ENCODE data around the gene ERF.

ERF gene

DNA sequence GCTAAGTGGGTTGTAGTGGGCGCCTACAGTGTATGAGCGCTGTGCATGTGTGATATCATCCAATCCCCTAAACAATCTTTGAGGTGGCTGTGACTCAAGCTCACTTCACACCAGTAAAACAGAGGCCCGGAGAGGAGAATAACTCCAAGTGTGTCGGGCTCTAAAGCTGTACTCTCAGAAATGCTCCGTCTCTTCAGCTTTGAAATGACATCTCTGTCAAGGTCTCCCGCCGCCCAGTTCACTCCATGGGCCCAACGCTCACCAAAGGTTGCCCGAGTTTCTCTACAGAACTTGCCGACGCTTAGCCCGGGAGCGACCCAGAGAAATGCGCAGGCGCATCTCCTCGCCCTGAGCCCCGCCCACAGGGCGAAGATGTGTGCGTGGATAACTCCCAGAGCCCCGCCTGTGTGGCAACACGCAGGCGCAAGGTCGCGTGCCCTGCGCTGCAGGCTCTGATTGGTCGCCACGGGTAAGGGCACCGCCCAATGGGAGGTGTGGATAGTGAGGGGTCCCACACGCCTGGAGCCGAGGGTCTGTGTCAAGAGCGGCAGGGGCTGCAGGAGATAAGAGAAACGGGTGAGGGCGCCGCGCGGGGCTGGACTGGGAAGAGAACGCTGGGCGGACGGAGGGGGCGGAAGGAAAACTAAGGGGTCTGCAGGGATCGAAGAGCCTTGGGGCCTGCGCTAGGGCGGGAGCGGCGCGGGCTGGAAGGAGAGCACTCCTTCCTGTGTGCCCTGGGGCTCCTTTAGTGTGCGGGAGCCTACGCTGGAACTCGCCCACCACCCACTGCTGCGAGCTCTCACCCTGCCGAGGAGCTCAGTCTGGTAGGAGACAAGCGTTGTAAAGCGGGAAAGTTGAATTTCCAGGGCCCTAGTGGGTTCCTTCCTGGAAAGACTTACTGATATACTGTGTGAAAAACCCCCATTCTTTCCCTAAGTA is 34.8 kb downstream of the ERF start, which contains the start of gene ZNF526:
Gene ZNF526, plus strand, starts transcription at position 501 of the 939 bp plus-strand sequence. CDS start 4,092 bp downstream, outside the sequence.
- in situ Hi-C loops (cut with MboI; ENCODE audit: low sequenced_read_pairs): no loop called here

GRCh38 chr19:42217520-42218437 is 37.1 kb downstream of the ERF start, which contains the start of gene DEDD2:
TSS of gene DEDD2 (minus strand) at chr19:42217677. CDS start at chr19:42217007, 670 bp downstream.
- in situ Hi-C loops (cut with MboI; ENCODE audit: low sequenced_read_pairs): no loop called here

GRCh38 chr19:42216653-42217519 is 38.0 kb downstream of the ERF start:
- in situ Hi-C loops (cut with MboI; ENCODE audit: low sequenced_read_pairs): no loop called here

GRCh38 chr19:42214810-42215485 is 40.0 kb downstream of the ERF start:
- in situ Hi-C loops (cut with MboI; ENCODE audit: low sequenced_read_pairs): no loop called here

GRCh38 chr19:42212886-42213285 is 42.0 kb downstream of the ERF start:
- in situ Hi-C loops (cut with MboI; ENCODE audit: low sequenced_read_pairs): no loop called here

DNA sequence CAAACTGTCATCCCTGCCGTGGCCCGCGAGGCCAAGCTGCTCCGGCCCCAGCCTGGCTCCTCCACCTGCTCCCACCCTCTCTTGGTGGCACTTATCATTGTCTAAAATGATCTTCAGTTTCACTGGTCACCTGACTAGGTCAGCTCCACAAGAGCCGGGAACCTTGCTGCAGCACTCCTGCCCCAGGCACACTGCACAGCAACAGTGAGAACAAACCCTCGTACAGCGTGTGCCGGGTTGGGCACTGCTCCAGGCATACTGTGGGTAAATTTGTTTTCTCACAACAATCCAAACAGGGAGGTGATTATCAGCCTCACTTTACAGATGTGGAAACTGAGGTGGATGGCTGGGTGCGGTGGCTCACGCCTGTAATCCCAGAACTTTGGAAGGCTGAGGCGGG is 46.3 kb downstream of the ERF start:
- in situ Hi-C loops (cut with MboI; ENCODE audit: low sequenced_read_pairs): no loop called here

DNA sequence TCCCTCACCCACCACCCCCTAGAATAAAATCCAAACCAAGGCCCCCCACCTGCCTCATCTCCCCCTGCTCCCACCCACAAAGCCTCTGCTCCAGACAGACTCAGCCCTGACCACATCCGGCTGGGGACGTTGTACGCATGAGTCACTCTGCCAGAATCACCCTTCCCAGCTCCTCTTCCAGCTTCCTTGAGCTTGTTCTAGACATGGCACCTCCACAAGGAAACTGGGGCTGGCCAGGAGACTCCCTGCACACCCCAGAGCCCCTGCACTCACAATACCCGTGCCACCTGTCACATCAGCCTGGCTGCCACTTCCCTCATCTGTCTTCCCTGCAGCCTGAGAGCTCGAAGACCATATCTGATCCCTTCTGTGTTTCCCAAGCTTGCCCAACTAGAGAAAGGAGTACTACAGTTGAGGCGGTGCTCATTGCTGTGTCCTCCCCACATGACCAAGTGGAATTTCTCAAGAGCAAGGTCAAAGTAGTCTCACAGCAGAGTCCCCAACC is 47.1 kb downstream of the ERF start:
- in situ Hi-C loops (cut with MboI; ENCODE audit: low sequenced_read_pairs): no loop called here

DNA sequence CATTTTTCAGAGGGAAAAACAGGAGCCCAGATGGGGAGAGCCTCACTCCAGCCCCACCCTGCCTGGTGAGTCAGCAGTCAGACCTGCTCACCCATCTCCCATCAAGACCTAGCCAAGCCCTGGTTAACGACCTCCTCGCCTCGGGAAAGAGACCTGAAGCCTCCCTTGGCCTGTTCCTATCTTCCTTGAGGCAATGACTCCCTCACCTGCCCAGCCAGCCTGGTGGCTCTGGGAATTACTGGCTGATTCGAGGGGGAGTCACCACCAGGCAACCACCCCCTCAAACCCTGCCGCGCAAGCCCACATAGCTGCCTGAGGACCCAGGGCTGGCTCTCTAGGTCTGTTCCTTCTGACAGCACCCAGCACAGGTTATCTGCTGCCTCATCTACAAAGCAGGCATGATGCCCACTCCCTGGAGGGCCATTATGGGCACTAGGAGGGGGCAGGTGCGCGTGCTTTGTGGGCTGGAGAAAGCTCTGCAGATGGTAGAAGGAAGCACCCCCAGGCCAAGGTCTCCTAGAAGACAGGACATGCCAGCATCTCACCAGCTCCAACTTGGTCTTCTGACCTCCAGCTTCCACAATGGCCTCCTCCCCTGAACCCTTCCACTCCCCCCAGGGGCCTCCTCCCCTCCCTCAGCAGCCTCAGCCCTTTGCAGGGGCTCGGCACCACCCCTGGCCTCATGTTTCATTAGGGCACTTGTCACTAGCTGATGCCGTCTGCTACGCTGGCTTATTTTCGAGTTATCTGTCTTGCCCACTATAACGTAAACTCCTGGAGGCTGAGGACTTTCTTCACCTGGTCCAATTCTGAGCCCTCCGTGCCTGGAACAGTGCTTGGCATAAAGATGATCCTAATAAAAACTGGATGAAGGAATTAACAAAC is 47.8 kb downstream of the ERF start:
- in situ Hi-C loops (cut with MboI; ENCODE audit: low sequenced_read_pairs): no loop called here

DNA sequence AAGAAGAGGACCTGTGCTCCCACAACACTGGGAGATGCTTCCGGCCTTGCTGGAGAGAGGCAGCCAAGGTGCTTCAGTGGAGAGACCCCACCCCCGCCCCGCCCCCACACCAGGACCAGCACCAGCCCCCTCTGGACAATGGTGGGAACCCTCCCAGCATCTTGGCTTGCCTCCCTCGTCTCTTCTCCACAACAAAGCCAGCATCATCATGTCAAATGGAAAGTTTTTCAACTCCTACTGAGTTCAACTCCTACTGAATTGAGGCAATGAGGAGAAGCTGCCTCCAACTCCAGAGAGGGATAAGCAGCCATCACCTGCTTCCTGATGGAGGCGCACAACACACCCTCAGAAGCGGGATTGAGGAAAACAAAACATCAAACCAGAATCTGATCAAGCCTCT is 50.3 kb downstream of the ERF start:
- in situ Hi-C loops (cut with MboI; ENCODE audit: low sequenced_read_pairs): no loop called here

DNA sequence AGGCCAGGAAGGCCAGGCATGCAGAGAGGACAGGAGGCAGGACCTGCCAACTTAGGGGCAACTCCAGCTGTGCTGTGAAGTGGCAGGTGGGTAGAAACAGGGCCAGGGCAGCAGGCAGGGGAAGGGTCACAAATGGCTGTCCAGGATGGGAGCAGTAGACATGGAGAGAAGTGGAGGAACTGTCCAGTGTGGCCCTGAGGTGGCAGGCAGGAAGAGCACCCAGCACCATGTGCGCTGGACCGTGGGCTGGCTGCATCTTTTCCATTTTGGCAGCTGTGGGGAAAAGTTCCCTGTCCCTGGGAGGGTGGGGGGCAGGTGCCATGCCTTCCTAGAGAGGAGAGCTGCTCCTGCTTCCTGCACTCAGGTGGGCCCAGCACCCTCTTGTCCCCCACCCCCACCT is 51.2 kb downstream of the ERF start:
- in situ Hi-C loops (cut with MboI; ENCODE audit: low sequenced_read_pairs): no loop called here

DNA sequence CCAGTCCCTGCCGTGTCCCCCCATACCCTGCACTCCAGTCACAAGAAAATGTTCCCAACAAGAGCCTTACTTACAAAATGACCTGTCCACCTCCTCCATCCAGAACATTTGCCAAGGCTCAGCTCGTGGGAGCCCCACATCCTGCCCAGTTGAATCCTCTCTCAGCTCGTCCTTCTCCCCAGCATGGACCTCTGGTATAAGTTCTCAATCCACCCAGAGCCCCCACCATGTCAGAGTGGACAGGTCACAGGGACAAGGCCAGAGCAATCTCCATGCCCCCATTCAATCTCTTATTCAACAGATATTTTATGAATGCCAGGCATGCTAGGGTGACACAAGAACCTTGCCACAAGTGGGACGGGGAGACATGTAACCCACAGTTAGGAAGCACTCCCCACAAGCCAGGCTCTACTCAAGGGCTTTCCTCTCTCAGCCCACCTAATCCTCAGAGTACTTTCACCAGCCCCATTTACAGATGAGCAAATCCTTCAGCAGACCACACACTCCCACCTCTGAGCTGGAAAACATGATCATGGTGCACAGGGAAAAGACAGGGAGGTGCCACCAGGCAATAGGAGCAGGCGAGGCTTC is 52.5 kb downstream of the ERF start:
- in situ Hi-C loops (cut with MboI; ENCODE audit: low sequenced_read_pairs): no loop called here

- in situ Hi-C loops (cut with MboI; ENCODE audit: low sequenced_read_pairs): no loop called here
These were observed 53.2 kb downstream of the ERF start for GRCh38 chr19:42201489-42202289.

DNA sequence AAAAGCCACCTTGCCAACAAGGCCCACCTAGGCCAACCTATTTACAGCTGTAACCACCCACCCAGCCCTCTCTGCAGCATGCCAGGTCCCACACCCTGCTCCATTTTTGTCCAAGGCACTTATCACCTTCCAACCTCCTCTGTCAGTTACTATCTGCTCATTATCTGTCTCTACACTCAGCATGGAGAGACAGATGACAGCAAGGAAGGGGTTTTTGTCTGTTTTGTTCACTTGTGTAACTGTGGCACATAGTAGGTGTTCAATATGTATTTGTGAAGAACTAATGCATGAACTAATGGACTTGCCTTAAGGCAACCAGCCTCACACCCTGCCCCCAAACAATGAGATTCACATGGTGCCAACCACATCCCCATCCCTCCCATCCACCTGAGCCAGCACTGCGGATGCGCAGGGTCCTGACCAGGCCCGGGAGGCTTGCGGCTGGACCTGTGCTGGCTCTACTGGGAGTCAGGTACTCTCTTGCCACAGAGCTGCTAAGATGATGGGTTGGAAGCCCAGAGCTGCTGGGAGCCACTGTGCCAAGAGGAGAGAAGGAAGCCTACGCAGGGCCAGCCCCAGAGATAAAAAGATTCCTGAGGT is 54.7 kb downstream of the ERF start:
- in situ Hi-C loops (cut with MboI; ENCODE audit: low sequenced_read_pairs): no loop called here

- in situ Hi-C loops (cut with MboI; ENCODE audit: low sequenced_read_pairs): no loop called here
These were observed 55.4 kb downstream of the ERF start for GRCh38 chr19:42199440-42200115.

GRCh38 chr19:42198676-42199439 is 56.1 kb downstream of the ERF start:
- in situ Hi-C loops (cut with MboI; ENCODE audit: low sequenced_read_pairs): no loop called here
